ENCODE data around the gene EEFSEC. TPM values are rescaled to one million over a fixed set of nuclear protein-coding genes. Genes with fewer than 3 reads are reported as not detected.

Gene EEFSEC
- total RNA-seq, 1 experiment from 2014 or later, result 15.4 TPM

DNA sequence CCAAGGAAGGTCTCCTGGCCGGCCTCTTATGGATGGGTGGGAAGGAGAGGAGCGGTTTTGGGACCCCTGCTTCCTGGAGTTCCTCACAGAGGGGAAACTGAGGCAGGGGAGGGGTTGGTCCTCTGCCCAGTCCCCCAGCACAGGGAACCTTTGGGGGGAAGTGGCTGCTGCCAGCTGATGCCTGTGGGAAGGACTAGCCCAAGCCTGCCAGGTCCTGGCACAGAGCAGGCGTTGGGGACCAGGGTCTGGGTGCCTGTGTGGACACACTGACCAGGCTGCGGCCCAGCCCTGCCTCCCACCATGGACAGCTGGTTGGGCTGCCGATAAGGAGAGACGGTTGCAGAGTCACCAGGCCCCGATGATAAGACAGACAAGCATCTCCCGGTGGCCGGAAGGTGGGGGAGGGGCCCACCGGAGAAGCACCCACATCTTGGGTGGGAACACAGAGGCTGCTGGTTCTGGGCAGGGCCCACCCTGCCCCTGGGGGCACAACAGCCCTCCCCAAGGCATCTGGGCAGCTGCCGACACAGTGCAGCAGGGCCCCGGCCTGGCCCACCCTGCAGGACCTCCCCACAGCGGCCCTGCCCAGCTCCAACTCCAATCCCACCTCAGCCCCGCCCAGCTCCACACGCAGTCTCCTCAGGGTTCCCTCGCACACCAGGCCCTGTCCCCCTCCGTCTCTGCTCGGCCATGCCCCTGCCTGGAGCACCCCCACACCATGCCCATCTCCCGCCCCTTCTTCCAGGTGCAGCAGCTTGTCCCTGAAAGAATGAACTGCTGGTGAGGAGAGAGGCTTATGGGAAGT, 262.7 kb downstream of the EEFSEC start:
- ChIA-PET CTCF (no interaction called here), POLR2A (no interaction called here)
- Histone ChIP-seq H3K9me3 (ENCODE audit: control insufficient read depth, insufficient read depth, low read depth, low read length) (no peaks in the 10 kb centered on the region), H3K4me3 (ENCODE audit: low read depth in 2 of 2, low read length in 2 of 2) (no peak overlapping the region), H3K36me3 (ENCODE audit: control insufficient read depth, insufficient read depth, low read length) (no peaks in the 10 kb centered on the region), H3K4me1 (ENCODE audit: control insufficient read depth, insufficient read depth, low read length) (peaks cover 32% of the 10 kb centered on the region), H3K27ac (ENCODE audit: low read length) (peak overlapping the region; percentile 35; the same call in 1 of the 2 replicates), H3K27me3 (ENCODE audit: control insufficient read depth, insufficient read depth, low read length) (no peaks in the 10 kb centered on the region)
- TF ChIP-seq TCF7L2 (IDR thresholded peaks at IDR 0.05; ENCODE audit: low read depth, low read length), result no peak
- no peak for TF ChIP-seq REST (IDR thresholded peaks at IDR 0.05; ENCODE audit: insufficient read depth in 1 of 2, low read depth in 2 of 2, low read length in 1 of 2)
- no peak for TF ChIP-seq SIN3A (IDR thresholded peaks at IDR 0.05; ENCODE audit: borderline replicate concordance, insufficient read depth, low read depth, low read length)
- TF ChIP-seq, protein P1, sequence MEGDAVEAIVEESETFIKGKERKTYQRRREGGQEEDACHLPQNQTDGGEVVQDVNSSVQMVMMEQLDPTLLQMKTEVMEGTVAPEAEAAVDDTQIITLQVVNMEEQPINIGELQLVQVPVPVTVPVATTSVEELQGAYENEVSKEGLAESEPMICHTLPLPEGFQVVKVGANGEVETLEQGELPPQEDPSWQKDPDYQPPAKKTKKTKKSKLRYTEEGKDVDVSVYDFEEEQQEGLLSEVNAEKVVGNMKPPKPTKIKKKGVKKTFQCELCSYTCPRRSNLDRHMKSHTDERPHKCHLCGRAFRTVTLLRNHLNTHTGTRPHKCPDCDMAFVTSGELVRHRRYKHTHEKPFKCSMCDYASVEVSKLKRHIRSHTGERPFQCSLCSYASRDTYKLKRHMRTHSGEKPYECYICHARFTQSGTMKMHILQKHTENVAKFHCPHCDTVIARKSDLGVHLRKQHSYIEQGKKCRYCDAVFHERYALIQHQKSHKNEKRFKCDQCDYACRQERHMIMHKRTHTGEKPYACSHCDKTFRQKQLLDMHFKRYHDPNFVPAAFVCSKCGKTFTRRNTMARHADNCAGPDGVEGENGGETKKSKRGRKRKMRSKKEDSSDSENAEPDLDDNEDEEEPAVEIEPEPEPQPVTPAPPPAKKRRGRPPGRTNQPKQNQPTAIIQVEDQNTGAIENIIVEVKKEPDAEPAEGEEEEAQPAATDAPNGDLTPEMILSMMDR (IDR thresholded peaks at IDR 0.05), result no peak
- no peak for DNase-seq (ENCODE audit: low read depth, low spot score)
- intact Hi-C loops (cut with micrococcal nuclease; ENCODE audit: unreplicated experiment), result no loop called here
- in situ Hi-C loops (cut with HindIII; ENCODE audit: low pct_unique_long_range_greater_than_20kb, low sequenced_read_pairs), result no loop called here
- peak; percentile 13; the same call in 1 of the 2 replicates for ATAC-seq
- BruUV-seq (replicated peaks), result no TSS peak

- peak; percentile 54 for DNase-seq (ENCODE audit: low read depth, low spot score)
- POLR2A ChIA-PET, result no interaction called here
- in situ Hi-C loops (cut with HindIII; ENCODE audit: low pct_unique_long_range_greater_than_20kb, low sequenced_read_pairs) (no loop called here), intact Hi-C loops (cut with micrococcal nuclease; ENCODE audit: unreplicated experiment) (no loop called here)
- no TSS peak for BruUV-seq (replicated peaks)
- TF ChIP-seq TCF7L2 (IDR thresholded peaks at IDR 0.05; ENCODE audit: low read depth, low read length), result peak; percentile 95
- no peak for TF ChIP-seq SIN3A (IDR thresholded peaks at IDR 0.05; ENCODE audit: borderline replicate concordance, insufficient read depth, low read depth, low read length)
- TF ChIP-seq POLR2AphosphoS5 (IDR thresholded peaks at IDR 0.05; ENCODE audit: low read depth, low read length), result no peak
- TF ChIP-seq REST (IDR thresholded peaks at IDR 0.05; ENCODE audit: insufficient read depth in 1 of 2, low read depth in 2 of 2, low read length in 1 of 2), result no peak
- Histone ChIP-seq H3K4me1 (ENCODE audit: control insufficient read depth, insufficient read depth, low read length) (peaks cover 39% of the 10 kb centered on the region), H3K36me3 (ENCODE audit: control insufficient read depth, insufficient read depth, low read length) (no peaks in the 10 kb centered on the region), H3K4me3 (ENCODE audit: low read depth in 2 of 2, low read length in 2 of 2) (no peak overlapping the region), H3K27me3 (ENCODE audit: control insufficient read depth, insufficient read depth, low read length) (no peaks in the 10 kb centered on the region), H3K9me3 (ENCODE audit: control insufficient read depth, insufficient read depth, low read depth, low read length) (no peaks in the 10 kb centered on the region), H3K27ac (ENCODE audit: low read length) (peak overlapping the region; percentile 60)
- peak; percentile 88 for ATAC-seq
- CTCF ChIA-PET, result no interaction called here
Measured at GRCh38 chr3:128416578-128417211, 263.4 kb downstream of the EEFSEC start.

Data from Panc1 (cell line).